SJCRH30 (cell line): Measurements from ENCODE around the gene DHRS13. TPM values are rescaled to one million over a fixed set of nuclear protein-coding genes. Genes with fewer than 3 reads are reported as not detected.
"Not testable (repeated sequence)": the region's sequence is repeated elsewhere in the genome, so short reads cannot be mapped to it uniquely, and the experiment has no call there.

Source experiments
- DNase-seq, 2 experiments: peaks; one replicate each; pipeline ENCODE4 v3.0.0-alpha.2; 2015 to 2020
- H3K27ac ChIP-seq: fragments of 250-450 bp; sonication (Bioruptor Pico); 2 replicates; pipeline ENCODE4 v1.5.1; 2020; ENCODE audit warnings: mild to moderate bottlenecking, moderate library complexity
- H3K27me3 ChIP-seq: fragments of 250-450 bp; sonication (Bioruptor Pico); 2 replicates; pipeline ENCODE4 v1.5.1; 2020; ENCODE audit warnings: mild to moderate bottlenecking, moderate library complexity
- H3K36me3 ChIP-seq: fragments of 250-450 bp; sonication (Bioruptor Pico); 2 replicates; pipeline ENCODE4 v1.5.1; 2020; ENCODE audit warnings: mild to moderate bottlenecking, moderate library complexity
- H3K4me1 ChIP-seq: fragments of 250-450 bp; sonication (Bioruptor Pico); 2 replicates; pipeline ENCODE4 v1.5.1; 2020; ENCODE audit warnings: mild to moderate bottlenecking, moderate library complexity
- H3K4me3 ChIP-seq: fragments of 250-450 bp; sonication (Bioruptor Pico); 2 replicates; pipeline ENCODE4 v1.5.1; 2020; ENCODE audit warnings: mild to moderate bottlenecking, moderate library complexity
- H3K9me3 ChIP-seq: fragments of 250-450 bp; sonication (Bioruptor Pico); replicated peaks from 2 replicates; pipeline ENCODE4 v1.5.1; 2020; ENCODE audit warnings: mild to moderate bottlenecking, moderate library complexity
- total RNA-seq: library from RNA; depleted of rRNA; stranded (reverse); fragments of >200 nt; shearing (Covaris generic); gene quantifications from 2 replicates; pipeline ENCODE4 v1.2.3, GENCODE V29; 2014

The DHRS13 gene
- total RNA-seq, 1 experiment from 2014 or later: 27.0 TPM

GRCh38 chr17:28889996-28890395, 12.9 kb downstream of the DHRS13 start:
- H3K27me3 ChIP-seq: no peaks in the 10 kb centered on the region
- H3K4me3 ChIP-seq: no peak overlapping the region
- H3K4me1 ChIP-seq: no peaks in the 10 kb centered on the region
- H3K9me3 ChIP-seq: no peaks in the 10 kb centered on the region
- DNase-seq: no peak
- no peak overlapping the region for H3K27ac ChIP-seq
- no peaks in the 10 kb centered on the region; the same call in 1 of the 2 replicates for H3K36me3 ChIP-seq

- H3K36me3 ChIP-seq: no peaks in the 10 kb centered on the region; the same call in 1 of the 2 replicates
These were observed 14.0 kb downstream of the DHRS13 start for GRCh38 chr17:28888832-28889231.

GRCh38 chr17:28887871-28888471, 14.9 kb downstream of the DHRS13 start:
- H3K4me1 ChIP-seq: no peaks in the 10 kb centered on the region

More at GRCh38 chr17:28888832-28889231, 14.0 kb downstream of the DHRS13 start:
- Histone ChIP-seq H3K9me3 (no peaks in the 10 kb centered on the region), H3K27ac (no peak overlapping the region), H3K4me1 (no peaks in the 10 kb centered on the region), H3K27me3 (no peaks in the 10 kb centered on the region), H3K4me3 (no peak overlapping the region)
- DNase-seq: no peak

GRCh38 chr17:28885951-28886350, 16.9 kb downstream of the DHRS13 start:
- H3K9me3 ChIP-seq: no peaks in the 10 kb centered on the region
- H3K36me3 ChIP-seq: no peaks in the 10 kb centered on the region
- H3K4me3 ChIP-seq: no peak overlapping the region
- H3K4me1 ChIP-seq: no peaks in the 10 kb centered on the region
- no peaks in the 10 kb centered on the region for H3K27me3 ChIP-seq
- DNase-seq: no peak
- H3K27ac ChIP-seq: no peak overlapping the region

More at GRCh38 chr17:28887871-28888471, 14.9 kb downstream of the DHRS13 start:
- Histone ChIP-seq H3K9me3 (no peaks in the 10 kb centered on the region), H3K27ac (no peak overlapping the region), H3K27me3 (no peaks in the 10 kb centered on the region), H3K36me3 (no peaks in the 10 kb centered on the region), H3K4me3 (no peak overlapping the region)
- no peak for DNase-seq

DNA sequence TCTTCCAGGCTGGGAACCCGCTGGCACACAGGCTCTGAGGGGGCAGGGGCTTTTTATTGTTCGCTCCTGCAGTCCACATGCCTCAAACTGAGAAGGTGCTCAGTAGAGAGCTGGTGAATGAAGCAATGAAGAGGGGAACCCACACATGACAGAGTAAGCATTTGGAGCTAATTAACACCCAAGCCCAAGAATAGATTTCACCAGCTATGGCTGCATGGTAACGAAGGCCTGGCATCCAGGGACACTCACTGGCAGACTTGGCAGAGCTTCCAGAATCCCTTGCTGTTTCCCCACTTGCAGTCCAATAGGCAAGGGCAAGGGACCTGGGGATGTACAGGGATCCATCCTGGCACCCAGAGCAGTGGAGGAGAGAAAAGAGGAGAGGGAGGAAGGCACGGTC, 17.5 kb downstream of the DHRS13 start:
- no peak for DNase-seq
- H3K27ac ChIP-seq: no peak overlapping the region
- H3K27me3 ChIP-seq: no peaks in the 10 kb centered on the region
- no peaks in the 10 kb centered on the region for H3K4me1 ChIP-seq
- no peaks in the 10 kb centered on the region for H3K9me3 ChIP-seq
- H3K4me3 ChIP-seq: no peak overlapping the region
- H3K36me3 ChIP-seq: no peaks in the 10 kb centered on the region; the same call in 1 of the 2 replicates

DNA sequence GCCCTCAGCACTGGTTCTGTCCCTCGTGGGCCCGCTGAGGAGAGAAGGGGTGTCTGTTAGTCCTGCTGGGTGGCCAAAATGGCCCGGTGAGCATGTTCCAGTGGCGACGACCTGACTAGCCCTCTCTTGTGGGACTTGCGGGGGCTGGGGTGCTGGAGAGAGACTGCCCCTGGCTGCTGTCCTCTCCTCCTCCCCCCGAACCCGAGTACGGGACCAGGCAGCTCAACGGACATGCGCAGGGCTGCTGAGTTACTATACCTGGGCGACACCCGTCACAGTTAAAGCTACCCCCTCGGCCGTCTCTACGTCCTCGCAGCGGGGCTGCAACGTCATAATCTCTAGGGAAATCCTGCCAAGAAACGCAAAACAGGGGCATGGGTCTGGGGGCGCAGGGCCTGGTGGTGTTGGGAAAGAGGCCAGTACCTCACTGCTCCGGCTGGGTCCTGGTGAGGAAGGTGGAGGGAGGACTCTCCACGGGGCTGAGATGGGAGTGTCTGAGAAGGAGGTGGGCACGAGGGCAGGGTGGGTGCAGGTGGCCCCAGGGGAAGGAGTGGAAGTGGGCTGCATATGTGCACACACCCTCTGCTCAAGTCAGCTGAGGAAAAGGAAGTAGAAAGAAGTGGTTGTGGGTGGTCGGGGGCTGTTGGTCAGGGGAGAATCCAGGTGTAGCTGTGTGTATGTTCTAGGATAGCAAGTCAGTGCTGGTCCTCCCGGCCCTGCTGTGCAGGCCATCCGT, 18.7 kb downstream of the DHRS13 start:
- H3K27me3 ChIP-seq: no peaks in the 10 kb centered on the region
- no peaks in the 10 kb centered on the region; the same call in 1 of the 2 replicates for H3K36me3 ChIP-seq
- no peak for DNase-seq
- no peaks in the 10 kb centered on the region for H3K4me1 ChIP-seq
- no peak overlapping the region for H3K27ac ChIP-seq
- no peaks in the 10 kb centered on the region for H3K9me3 ChIP-seq
- H3K4me3 ChIP-seq: no peak overlapping the region

GRCh38 chr17:28882154-28882895, 20.6 kb downstream of the DHRS13 start:
- Histone ChIP-seq H3K27ac (no peak overlapping the region), H3K9me3 (no peaks in the 10 kb centered on the region), H3K36me3 (no peaks in the 10 kb centered on the region; the same call in 1 of the 2 replicates), H3K4me1 (no peaks in the 10 kb centered on the region), H3K27me3 (no peaks in the 10 kb centered on the region), H3K4me3 (no peak overlapping the region)
- no peak for DNase-seq

- H3K27me3 ChIP-seq: no peaks in the 10 kb centered on the region
- H3K9me3 ChIP-seq: no peaks in the 10 kb centered on the region
- no peak for DNase-seq
- no peak overlapping the region for H3K4me3 ChIP-seq
- H3K4me1 ChIP-seq: no peaks in the 10 kb centered on the region
- no peak overlapping the region for H3K27ac ChIP-seq
- no peaks in the 10 kb centered on the region; the same call in 1 of the 2 replicates for H3K36me3 ChIP-seq
These were observed 21.3 kb downstream of the DHRS13 start for GRCh38 chr17:28881533-28882056.

- no peak overlapping the region for H3K27ac ChIP-seq
- no peaks in the 10 kb centered on the region for H3K9me3 ChIP-seq
- no peak for DNase-seq
- no peak overlapping the region for H3K4me3 ChIP-seq
- H3K4me1 ChIP-seq: no peaks in the 10 kb centered on the region
- H3K27me3 ChIP-seq: no peaks in the 10 kb centered on the region
- no peaks in the 10 kb centered on the region; the same call in 1 of the 2 replicates for H3K36me3 ChIP-seq
These were observed 22.3 kb downstream of the DHRS13 start for GRCh38 chr17:28880572-28880945.

DNA sequence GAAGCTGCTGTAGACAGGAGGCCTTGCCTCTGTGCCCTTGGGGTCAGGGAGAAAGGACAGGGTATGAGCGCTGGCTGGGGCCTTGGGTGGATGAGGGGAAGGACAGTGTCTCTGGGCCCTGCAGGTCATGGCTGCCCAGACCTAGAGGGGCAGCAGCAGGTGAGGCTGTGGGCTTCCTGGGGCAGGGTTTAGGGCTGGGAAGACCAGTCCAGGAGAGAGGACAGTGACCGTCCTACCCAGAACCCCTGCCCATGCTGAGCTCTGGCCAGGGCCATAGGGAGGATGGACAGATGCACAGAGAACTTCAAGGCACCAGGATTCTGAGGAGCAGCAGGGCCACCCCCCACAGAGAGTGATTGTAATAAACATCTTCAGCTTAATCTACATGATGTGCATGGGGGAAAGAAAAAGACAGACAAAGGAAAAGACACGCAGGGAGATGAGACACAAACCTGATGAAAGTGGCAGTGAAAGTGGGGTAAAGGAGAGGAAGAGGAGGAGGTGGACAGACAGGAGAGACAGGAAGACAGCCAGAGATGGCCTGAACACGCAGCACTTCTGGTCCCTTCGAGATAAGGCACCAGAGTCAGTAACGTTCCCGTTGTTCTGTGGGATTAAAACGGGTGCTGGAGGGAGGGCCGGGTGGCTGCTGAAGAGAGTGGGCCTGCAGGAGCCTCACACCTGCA, 22.9 kb downstream of the DHRS13 start:
- Histone ChIP-seq H3K9me3 (no peaks in the 10 kb centered on the region), H3K27ac (no peak overlapping the region), H3K27me3 (no peaks in the 10 kb centered on the region), H3K4me3 (no peak overlapping the region), H3K36me3 (no peaks in the 10 kb centered on the region; the same call in 1 of the 2 replicates), H3K4me1 (no peaks in the 10 kb centered on the region)
- no peak for DNase-seq

DNA sequence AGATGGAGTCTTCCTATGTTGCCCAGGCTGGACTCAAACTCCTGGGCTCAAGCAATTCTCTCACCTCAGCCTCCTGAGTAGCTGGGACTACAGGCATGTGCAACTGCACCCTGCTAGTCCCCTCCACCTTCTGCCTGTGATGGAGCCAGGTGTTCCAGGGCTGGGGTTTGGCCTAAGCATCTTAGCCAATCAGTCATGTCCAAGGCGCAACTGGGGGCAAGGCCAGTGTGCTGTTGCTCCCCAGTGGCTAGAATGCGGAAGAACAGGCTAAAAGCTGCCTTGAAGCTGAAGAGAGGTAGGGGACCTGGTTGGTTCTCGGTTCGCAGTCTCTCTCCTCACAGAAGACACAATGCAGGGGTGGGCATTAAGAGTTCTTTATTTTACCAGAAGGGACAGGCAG, 23.9 kb downstream of the DHRS13 start:
- no peaks in the 10 kb centered on the region for H3K9me3 ChIP-seq
- peak; percentile 38 to 58 for DNase-seq

GRCh38 chr17:28878158-28878910, 24.5 kb downstream of the DHRS13 start:
- H3K4me1 ChIP-seq: no peaks in the 10 kb centered on the region
- no peak overlapping the region for H3K4me3 ChIP-seq
- no peaks in the 10 kb centered on the region for H3K9me3 ChIP-seq
- no peaks in the 10 kb centered on the region; the same call in 1 of the 2 replicates for H3K36me3 ChIP-seq
- no peak overlapping the region for H3K27ac ChIP-seq
- no peaks in the 10 kb centered on the region for H3K27me3 ChIP-seq
- no peak for DNase-seq

More for the DNA sequence above, 23.9 kb downstream of the DHRS13 start:
- no peaks in the 10 kb centered on the region for H3K4me1 ChIP-seq
- H3K27ac ChIP-seq: no peak overlapping the region
- H3K4me3 ChIP-seq: no peak overlapping the region
- H3K27me3 ChIP-seq: no peaks in the 10 kb centered on the region
- no peaks in the 10 kb centered on the region; the same call in 1 of the 2 replicates for H3K36me3 ChIP-seq

- not testable (repeated sequence) for H3K27me3 ChIP-seq, H3K27ac ChIP-seq, H3K4me1 ChIP-seq, H3K36me3 ChIP-seq, DNase-seq, H3K9me3 ChIP-seq, H3K4me3 ChIP-seq
These were observed 25.6 kb downstream of the DHRS13 start for GRCh38 chr17:28877150-28877711.
